ENCODE measurements around the gene SPAG7.

Gene SPAG7

DNA sequence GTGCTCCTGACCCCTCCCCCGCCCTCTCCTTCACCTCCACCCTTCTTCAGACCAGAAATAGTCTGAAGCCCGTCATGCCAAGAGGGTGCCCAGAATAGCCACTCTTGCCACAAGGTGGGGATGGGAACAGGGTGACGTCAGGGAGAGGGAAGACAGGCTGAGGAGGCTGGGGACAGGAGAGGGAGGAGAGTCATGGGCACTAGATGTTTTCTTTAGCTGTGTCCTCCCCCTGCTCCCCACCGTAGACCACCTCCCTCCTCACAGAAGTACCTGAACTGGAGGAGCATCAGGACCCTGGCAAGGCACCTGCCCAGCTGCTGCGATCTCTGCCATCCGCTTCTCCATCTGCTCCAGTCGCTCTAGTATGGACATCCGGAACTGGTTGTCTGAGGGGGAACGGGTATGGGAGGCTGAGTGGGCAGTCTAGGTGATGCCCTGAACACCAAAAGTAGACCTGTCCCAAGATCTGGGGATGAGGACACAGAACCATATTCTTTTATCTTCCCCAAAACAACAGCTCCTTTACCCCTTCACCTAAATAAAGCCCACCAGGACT, 6.6 kb upstream of the SPAG7 start:
- no peak for DNase-seq (ENCODE audit: low read depth in 2 of 2)

DNA sequence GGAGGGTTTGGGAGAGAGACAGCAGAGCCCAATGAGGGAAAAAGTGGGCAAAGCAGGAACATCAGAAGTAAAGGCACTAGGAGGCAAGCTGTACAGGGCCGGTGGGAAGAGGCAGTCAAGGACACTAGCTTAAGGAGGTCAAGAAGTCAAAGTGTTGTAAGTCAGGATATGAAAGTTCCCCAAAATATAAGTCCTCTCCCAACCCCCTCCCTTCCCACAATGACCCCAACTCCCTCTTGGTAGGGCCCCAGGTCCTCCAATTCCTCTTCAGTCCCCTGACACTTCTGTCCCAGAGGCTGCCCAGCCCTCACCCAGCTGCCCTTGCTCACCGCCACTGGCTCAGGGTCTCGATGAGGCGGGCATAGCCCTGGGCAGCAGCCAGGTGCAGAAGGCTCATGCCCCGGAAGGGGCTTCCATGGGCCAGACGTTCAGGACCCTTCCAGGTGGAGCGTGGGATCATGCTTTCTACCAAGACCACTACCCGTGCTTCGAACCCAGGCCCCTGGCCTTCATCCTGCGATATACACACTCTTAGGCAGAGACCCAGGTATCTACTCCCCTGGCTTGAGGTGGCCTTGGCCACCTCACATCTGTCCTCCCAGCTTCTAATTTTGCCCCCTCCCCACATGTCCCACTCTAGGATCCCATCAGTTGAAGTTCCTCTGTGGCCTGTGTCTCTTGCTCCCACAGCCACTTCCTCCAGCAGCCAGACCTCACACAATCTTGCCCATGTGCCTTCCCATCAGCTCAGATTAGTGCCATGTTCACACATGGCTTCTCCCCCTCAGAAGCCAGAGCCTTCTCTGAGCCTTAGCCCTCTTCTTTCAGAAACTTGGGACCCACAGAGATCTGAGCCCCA, 5.9 kb upstream of the SPAG7 start:
- DNase-seq (ENCODE audit: low read depth in 2 of 2) = no peak

DNA sequence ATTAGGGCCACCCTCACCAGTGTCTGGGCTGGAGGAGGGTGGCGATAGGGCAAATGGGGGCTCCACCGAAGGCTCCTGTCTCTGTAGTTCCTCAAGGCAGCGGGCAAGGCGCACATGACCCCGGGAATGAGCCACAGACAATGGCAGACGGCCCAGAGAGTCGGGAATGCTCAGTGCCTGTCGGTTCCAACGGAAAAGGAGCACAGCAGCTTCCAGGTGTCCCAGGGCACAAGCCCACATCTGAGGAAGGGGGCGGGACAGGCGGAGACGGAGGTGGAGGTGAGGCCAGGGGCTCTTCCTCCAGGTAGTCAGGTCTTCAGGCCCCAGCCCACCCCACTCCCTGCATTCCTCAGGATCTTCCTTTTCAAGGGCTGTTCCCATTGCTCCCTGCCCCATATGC, 5.1 kb upstream of the SPAG7 start:
- no peak for DNase-seq (ENCODE audit: low read depth in 2 of 2)

DNA sequence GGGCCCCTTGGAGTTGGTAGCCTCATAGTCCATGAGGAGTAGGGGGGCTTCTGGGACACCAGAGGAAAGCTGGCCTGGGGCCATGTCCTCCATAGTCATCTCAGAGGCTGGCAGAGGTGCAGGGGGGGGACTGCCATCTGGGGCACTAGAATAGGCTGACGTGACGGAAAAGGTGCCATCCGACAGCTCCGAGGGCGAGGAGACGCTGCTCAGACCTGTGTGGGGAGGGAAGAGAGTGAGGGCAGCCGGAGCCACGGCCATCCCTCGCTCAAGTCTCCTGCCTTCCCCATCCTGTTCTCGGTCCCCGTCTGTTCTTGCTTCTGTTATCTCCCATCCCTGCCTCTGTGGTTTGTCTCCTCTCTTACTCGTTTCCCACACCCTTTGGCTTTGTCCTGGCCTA, 4.7 kb upstream of the SPAG7 start:
- DNase-seq (ENCODE audit: low read depth in 2 of 2) = no peak

DNA sequence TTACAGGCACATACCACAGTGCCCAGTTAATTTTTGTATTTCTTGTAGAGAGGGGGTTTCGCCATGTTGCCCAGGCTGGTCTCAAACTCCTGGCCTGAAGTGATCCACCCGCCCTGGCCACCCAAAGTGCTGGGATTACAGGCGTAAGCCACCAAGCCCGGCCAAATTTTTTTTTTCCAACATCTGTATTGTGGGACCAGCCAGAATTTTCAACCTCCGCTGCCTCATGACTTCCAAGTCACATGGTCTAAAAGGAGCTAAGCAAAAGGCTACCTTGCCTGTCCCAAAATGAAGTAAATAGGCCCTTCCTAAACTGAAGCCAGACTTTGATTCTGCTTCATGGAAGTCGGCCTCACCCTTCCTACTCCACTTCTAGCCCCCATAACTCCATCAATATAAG, 4.2 kb upstream of the SPAG7 start:
- no peak for DNase-seq (ENCODE audit: low read depth in 2 of 2)

DNA sequence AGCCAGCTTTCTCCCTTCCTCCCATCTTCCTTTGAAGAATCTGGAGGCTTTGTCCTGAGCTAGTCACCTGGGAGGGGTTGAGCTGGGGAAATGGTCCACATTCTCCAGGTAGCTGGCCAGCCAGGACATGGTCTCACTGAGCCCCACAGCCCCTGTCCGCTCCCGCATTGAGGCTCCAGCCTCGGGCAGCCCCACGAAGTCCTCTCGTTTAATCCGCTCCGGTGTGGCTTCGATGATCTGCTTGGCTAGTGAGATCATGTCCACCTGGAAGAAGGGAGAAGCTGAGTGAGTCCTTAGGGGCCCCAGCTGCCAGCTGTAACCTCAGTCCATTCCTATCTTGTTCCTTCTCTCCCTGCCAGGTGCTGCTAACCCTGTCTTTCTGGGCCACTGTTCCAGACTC, 2.7 kb upstream of the SPAG7 start:
- DNase-seq (ENCODE audit: low read depth in 2 of 2) = no peak

DNA sequence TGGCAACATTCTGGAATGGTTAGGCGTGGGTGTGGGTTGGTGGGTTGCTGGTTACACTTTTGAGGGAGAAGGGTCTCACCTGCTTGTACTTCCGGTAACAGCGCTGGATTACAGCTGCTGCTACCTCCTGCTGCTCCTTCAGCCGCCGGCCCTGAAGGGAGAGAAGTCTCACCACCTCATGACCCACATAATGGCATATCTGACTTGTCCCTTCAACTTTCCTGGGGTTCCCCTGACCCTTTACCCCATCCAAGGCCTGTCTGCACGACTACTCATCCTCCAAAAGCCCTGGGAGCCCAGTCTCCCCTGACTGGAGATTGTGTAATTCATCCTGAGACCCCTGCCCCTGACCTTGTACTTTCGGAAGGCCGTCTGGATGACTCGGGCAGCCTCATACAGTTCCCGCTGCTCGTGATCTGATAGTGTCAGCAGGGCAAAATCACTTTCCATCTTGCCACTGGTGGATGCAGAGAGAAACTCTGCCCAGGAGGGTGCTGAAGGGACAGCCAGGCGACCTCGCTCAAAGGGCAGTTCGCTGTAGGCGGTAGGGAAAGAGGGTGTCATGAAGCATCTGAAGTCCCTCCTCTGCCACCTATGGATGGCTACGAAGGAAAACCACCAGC, 2.0 kb upstream of the SPAG7 start:
- DNase-seq (ENCODE audit: low read depth in 2 of 2) = no peak

DNA sequence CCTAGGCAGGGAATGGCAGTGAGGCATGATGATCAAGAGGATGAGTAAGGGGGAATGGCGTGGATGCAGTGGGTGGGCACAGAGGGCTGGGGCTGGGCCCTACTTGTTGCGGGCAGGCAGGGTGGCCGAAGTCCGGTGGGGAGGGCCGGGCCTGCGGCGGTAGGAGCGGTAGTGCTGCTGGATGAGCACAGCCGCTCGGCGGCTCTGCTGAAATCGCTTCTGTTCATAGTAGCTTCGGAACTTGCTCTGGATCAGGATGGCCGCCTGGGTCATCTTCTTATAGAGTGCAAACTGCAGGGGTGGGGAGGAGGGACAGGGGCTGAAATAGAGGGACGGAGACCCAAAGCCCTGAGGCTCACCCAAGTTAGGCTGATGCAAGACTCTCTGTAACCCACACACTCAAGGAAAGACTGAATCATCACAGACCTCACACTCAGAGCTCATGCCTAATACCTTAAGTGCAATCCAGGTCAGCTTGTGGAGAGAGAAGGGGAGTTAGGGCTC, 1.5 kb upstream of the SPAG7 start:
- no peak for DNase-seq (ENCODE audit: low read depth in 2 of 2)

DNA sequence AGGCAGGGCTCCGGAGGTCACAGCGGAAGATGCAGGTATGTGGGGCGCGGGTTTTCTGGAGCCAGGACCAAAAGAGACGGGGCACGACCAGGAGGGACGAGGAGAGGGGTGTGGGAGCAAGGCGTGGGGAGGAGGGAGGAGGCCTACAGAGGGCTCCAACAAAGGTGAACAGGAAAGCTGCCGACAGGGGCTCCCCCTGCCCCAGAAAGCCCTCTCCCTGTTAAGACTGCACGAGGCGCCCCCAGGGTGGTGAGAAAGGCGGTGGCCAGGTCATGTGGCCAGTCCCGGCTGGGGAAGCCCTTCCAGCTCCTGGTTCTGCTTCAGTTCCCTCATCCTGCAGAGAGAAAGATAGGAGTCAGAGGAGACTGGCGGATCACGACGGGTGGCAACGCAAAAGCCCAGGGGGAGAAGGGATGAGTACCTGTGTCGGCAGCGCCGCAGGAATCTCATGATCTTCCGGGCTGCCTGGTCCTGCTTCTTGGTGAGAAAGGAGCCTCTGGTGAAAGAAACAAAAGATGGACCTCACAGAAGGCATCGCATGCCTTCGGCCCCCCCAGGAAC, 949 bp upstream of the SPAG7 start:
- DNase-seq (ENCODE audit: low read depth in 2 of 2) = no peak

DNA sequence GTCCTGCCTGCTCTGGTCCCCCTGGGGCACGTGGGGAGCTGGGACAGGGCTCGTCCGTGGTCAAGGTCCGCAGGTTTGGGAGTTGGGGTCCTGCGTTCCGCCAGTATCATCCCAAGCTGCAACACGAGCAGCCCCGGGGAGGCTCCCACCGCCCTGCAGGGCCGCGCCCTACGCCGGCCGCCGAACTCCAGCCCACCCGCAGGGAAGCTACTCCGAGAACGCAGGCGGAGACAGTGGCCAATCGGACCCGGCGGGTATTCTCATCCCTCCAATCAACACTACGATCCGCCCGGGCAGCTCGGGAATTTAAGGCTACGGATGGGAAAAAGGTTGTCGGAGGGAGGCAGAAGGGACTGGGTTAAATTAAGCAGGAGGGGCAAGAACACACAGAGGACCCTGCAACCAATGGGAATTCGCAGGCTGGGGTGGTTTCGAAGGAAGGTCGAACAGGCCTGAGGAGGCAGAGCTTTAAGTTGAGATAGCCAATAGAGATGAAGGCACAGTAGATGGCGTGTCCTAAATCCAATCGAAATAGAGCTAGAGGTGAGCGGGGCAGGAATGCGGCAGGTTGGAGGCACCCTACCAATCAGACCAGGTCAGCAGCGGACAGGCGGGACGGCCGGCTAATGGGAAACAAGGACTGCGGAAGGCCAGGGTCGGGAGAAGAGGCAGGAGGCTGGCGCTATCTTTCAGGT, 626 bp downstream of the SPAG7 start:
- peak; percentile 81 to 92 for DNase-seq (ENCODE audit: low read depth in 2 of 2)

DNA sequence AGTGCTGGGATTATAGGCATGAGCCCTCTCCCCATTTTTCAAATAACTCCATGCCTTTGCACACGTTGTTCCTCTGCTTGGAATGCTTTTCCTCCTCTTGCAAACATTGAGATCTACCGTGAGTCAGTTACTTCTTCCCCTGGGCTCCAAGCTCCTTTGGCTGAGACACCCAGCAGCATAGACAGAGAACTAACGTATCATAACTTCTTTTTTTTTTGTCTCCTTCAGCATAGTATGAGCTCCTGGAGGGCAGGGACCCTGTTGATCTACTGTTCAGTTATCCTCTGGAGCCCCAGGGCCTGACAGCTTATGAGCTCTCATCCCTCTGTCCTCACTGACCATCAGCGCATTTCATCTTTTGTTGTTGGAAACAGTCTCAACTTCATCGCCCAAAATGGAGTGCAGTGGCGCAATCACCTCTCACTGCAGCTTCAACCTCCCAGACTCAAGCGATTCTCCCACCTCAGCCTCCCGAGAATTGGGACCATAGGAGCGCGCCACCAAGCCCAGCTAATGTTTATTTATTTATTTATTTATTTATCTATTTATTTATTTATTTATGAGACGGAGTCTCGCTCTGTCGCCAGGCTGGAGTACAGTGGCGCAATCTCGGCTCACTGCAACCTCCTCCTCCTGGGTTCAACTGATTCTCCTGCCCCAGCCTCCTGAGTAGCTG, 2.2 kb downstream of the SPAG7 start:
- DNase-seq (ENCODE audit: low read depth in 2 of 2) = no peak

DNA sequence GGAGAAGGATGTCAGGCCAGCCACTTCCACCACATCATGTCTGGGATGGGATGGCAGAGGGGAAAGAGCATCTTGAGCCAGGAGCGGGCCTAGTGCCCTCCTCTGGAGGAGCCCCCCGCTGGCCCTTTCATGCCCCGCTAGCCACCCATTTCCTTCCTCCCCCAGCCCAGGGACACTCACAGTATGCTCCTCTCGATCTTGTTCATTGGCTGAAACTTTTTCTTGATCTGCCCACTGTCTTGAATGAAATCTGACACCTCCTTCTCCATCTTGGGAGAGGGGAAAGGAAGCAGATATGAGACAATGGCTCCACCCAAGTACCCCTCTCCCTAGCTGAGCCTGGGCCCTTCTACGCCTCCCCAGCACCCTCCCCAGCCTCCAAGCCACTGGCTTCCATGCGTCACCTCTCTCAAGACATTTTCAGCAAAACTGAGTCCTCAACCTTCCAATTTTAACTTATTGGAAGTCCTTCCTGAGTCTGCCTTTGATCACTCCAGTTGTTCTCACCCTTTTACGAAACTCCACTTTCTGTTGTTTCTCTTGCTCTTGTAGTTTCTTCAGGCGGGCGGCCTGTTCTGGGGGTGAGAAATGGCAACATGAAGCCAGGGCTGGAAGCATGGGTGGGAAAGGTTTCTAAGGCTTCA, 7.2 kb downstream of the SPAG7 start:
- DNase-seq (ENCODE audit: low read depth in 2 of 2) = no peak

DNA sequence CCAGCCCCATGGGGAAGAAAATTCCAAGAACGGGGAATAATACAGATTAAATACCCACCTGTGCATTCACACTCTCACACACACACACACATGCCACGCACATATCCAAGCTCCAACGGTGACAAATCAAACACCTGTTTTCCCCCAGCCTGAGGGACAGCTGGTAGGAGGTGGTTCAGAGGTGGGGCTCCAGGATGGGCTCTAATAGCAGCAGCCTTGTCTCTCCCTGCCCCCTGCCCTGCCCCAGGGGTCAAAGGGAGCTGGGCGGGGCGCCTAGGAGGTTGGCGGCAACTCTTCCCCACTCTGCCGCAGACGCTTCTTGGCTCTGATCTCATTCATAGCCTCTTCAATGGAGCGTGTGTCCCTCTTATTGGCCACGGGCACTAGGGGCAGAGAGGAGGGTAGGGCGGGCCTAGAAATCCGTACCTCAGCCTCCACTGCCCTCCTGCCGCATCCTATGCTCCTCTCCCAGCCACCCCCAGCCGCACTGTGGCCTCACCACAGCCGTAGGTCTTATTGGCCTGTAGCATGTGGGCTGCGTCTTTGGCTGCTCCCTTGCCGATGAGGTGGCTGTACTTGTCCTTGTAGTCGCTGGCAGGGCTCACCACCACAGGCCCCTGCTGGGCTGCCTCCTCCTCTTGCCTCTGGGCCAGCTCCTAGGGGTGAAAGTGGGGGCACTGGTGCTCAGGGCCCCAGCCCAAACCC, 8.2 kb downstream of the SPAG7 start:
- no peak for DNase-seq (ENCODE audit: low read depth in 2 of 2)

DNA sequence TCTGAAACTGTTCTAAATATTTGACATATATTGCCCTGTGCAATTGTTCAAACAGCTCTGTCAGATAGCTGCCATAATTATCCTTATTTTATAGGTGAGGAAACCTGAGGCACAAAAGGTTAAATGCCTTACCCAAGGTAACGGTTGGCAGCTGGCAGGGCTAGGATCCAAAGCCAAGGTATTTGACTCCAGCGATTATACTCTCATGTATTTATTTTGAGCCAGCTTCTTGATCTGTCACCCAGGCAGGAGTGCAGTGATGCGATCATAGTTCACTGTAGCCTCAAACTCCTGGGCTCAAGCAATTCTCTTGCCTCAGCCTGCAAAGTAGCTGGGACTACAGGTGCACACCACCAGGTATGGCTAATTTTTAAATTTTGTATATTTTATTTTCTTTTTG, 9.5 kb downstream of the SPAG7 start:
- DNase-seq (ENCODE audit: low read depth in 2 of 2) = no peak

DNA sequence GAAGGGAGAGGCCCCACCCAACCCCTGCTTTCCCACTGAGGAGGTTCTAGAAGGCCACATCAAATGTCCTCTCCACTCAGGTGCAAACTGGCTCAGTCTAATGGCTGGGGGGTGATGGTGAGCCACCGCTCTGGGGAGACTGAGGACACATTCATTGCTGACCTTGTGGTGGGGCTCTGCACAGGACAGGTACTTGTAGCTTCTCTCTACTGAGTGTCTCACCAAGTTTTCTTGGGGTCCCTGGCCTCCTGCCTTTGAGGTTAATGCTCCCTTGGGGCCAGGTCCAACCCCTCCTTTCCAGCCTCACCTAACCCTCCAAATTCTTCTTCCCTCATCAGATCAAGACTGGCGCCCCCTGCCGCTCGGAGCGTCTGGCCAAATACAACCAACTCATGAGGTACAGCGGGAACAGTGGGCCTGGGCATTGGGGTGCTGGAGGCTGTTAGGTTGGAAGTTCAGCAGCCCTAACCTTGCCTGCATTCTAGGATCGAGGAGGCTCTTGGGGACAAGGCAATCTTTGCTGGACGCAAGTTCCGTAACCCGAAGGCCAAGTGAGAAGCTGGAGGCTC, 11.0 kb downstream of the SPAG7 start:
- DNase-seq (ENCODE audit: low read depth in 2 of 2) = no peak

DNA sequence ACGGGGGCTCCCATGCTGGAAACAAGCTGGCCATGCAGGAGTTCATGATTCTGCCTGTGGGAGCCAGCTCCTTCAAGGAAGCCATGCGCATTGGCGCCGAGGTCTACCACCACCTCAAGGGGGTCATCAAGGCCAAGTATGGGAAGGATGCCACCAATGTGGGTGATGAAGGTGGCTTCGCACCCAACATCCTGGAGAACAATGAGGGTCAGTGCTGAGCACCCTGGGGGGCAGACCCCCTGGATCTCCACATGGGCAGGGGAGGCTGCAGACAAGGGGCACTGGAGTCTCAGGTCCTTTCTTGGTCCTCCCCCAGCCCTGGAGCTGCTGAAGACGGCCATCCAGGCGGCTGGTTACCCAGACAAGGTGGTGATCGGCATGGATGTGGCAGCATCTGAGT, 12.5 kb downstream of the SPAG7 start:
- DNase-seq (ENCODE audit: low read depth in 2 of 2) = no peak

DNA sequence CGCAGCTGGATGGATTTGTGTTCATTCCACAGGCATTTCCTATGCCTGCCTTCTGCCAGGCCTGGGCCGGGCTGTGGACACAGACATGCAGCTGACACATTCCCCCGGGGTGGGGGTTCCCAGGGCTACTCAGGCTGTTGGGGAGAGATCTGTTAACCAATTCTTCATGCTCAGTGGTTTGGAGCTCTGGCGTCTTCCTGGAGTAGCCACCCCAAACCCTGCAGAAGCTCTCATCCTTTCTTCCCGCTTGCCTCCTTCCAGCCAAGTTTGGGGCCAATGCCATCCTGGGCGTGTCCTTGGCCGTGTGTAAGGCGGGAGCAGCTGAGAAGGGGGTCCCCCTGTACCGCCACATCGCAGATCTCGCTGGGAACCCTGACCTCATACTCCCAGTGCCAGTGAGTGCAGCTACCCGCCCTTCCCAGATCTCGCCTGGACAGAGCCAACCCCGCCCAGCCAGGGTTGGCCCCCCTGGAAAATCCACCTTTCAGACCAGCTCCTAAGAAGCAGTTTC, 14.1 kb downstream of the SPAG7 start:
- DNase-seq (ENCODE audit: low read depth in 2 of 2) = no peak

DNA sequence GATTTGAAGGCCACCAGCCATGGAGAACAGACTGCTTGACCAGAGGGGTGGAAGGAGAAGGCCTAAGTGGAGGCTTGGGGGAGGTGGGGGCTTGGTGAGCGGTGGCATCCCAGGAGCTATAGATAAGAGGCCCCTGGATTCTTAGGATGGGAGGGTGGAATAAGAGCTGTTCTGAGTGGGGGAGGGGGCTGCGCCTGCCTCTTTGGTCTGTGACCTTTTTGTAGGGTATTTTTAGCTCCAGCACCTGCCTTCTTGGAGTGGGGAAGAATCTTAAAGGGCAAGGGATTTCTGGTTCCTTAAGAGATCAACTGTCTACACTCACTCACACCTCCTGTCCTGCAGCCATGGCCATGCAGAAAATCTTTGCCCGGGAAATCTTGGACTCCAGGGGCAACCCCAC, 16.1 kb downstream of the SPAG7 start:
- no peak for DNase-seq (ENCODE audit: low read depth in 2 of 2)

DNA sequence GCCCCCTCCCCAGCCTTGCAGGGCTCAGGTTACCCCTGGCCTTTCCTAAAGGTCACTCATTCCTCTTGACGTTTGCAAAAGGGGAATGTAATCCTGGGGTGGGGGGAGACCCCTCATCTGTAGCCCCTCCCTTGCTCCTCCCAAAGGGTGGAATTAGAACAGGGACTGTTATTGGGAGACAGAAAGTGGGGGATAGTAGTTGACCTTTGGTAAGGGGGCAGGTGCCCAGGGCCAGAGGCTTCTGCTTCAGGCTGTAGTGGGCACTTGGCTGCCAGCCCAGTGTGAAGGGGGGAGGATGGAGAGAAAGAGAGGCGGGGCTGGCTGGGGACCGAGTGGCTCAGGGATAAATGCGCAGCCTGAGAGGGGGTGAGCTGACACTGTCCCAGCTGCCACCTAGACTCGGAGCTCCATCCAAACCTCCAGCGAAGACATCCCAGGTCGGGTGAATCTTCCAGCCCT, 16.8 kb downstream of the SPAG7 start, which contains the start of gene ENO3:
Gene ENO3, plus strand, starts transcription at position 374 of the 459 bp plus-strand sequence. CDS start 711 bp downstream, outside the sequence.
- no peak for DNase-seq (ENCODE audit: low read depth in 2 of 2)
